ENCODE measurements around the gene HS2ST1.
"Not testable (repeated sequence)": the region's sequence is repeated elsewhere in the genome, so short reads cannot be mapped to it uniquely, and the experiment has no call there.

HS2ST1 gene

GRCh38 chr1:86914601-86914997 lies at the start of gene HS2ST1:
Gene HS2ST1, plus strand, starts transcription at chr1:86914635.
- peak within 1 kb of the TSS; percentile 100 for H3K4me3 ChIP-seq (ENCODE audit: low read depth, low read length)
- no peak for DNase-seq (ENCODE audit: low read depth)

GRCh38 chr1:86865973-86866637 lies 48.3 kb upstream of the HS2ST1 start:
- no peak for DNase-seq (ENCODE audit: low read depth)
- H3K4me3 ChIP-seq (ENCODE audit: low read depth, low read length), result no peak overlapping the region

GRCh38 chr1:86866665-86867064 lies 47.8 kb upstream of the HS2ST1 start:
- peak; percentile 42 for DNase-seq (ENCODE audit: low read depth)
- no peak overlapping the region for H3K4me3 ChIP-seq (ENCODE audit: low read depth, low read length)

GRCh38 chr1:86867278-86867677 lies 47.2 kb upstream of the HS2ST1 start:
- DNase-seq (ENCODE audit: low read depth); H3K4me3 ChIP-seq (ENCODE audit: low read depth, low read length): not testable (repeated sequence)

DNA sequence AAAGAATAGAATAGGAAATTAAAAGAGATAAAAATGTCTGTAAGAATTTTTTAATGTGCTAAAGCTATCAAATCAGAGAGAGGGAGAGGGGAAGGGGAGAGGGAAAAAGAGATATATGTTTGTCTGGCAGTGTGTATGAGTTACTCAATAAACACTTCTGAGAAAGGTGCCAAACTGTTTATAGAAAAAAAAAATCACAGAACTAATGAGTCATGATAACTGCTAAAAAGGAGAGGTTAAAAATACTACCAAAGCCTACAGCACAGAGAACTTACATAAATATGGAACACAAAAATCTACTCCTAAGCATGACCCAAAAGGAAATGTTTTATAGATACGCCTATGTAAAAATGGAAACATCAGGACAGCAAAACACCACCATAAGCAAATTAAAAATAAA lies 46.0 kb upstream of the HS2ST1 start:
- H3K4me3 ChIP-seq (ENCODE audit: low read depth, low read length), result no peak overlapping the region
- no peak for DNase-seq (ENCODE audit: low read depth)

DNA sequence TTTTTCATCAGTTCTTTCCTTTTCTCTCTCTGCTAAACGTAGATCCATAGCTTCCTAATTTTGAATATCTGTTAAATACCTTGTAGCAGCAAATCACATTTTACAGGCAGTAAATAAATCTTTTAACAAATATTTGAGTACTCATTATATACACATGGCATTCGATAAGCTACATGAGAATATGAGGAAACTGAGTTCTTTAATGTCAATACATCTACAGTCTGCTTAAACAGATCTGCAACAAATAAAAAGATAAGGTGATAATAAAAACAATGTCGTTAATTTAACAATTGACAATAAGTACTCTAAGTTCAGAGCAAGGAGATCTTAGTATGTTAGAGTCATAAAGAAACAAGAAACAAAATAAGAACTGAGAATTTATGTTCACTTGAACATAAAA lies 43.4 kb upstream of the HS2ST1 start:
- DNase-seq (ENCODE audit: low read depth), result no peak
- no peak overlapping the region for H3K4me3 ChIP-seq (ENCODE audit: low read depth, low read length)

GRCh38 chr1:86872086-86872485 lies 42.3 kb upstream of the HS2ST1 start:
- DNase-seq (ENCODE audit: low read depth), result no peak
- H3K4me3 ChIP-seq (ENCODE audit: low read depth, low read length), result no peak overlapping the region

DNA sequence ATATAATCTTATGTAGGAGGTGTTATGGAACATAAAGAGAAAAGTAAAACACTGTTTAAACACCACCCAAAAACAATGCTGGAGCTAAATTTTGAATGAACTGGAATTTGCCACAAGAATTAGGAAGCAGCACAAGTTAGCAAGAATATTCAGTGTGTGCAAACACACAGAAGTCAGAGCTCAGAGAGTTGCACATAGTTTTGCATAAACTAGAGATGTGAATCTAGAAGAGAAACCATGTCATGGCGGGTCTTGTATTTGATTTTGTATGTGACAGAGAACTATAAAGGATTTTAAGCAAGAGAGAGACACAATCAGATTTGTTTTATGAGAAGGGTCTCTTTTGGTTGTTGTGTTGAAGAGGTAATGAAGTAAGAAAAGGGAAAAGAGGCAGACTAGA lies 38.7 kb upstream of the HS2ST1 start:
- no peak for DNase-seq (ENCODE audit: low read depth)
- no peak overlapping the region for H3K4me3 ChIP-seq (ENCODE audit: low read depth, low read length)

DNA sequence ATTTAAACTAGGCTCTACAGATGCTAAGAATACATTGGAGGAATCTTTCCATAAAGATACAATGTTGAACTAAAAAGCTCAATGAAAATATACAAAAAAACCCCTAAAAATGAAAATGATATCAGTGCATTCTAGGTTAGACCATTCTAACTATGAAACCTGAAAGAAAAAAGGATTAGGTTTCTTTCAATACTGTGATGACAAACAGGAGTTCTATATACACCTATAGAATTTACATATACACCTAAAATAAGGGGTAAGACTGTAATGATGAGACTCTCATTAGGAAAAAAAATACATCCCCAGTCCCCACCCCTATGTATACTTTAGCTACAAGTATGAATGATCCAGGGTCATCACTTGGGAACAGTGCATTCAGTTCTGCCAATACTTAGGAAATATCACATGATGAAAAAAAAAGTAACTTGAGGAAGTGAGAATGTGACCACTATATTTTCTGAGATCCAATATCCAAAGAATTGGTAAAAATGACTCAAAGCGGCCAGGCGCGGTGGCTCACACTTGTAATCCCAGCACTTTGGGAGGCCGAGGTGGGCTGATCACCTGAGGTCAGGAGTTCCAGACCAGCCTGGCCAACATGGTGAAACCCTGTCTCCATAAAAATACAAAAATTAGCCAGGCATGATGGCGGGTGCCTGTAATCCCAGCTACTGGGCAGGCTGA lies 26.8 kb upstream of the HS2ST1 start:
- no peak overlapping the region for H3K4me3 ChIP-seq (ENCODE audit: low read depth, low read length)
- DNase-seq (ENCODE audit: low read depth), result no peak

GRCh38 chr1:86888327-86888726 lies 26.1 kb upstream of the HS2ST1 start:
- no peak overlapping the region for H3K4me3 ChIP-seq (ENCODE audit: low read depth, low read length)
- no peak for DNase-seq (ENCODE audit: low read depth)

DNA sequence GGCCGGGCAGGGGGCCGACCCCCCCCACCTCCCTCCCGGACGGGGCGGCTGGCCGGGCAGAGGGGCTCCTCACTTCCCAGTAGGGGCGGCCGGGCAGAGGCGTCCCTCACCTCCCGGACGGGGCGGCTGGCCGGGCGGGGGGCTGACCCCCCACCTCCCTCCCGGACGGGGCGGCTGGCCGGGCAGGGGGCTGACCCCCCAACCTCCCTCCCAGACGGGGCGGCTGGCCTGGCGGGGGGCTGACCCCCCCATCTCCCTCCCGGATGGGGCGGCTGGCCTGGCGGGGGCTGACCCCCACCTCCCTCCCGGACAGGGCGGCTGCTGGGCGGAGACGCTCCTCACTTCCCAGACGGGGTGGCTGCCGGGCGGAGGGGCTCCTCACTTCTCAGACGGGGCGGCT lies 15.0 kb upstream of the HS2ST1 start:
- not testable (repeated sequence) for H3K4me3 ChIP-seq (ENCODE audit: low read depth, low read length); DNase-seq (ENCODE audit: low read depth)

- H3K4me3 ChIP-seq (ENCODE audit: low read depth, low read length), result no peak overlapping the region
- DNase-seq (ENCODE audit: low read depth), result no peak
Observed at GRCh38 chr1:86905875-86906274, 8.6 kb upstream of the HS2ST1 start.

DNA sequence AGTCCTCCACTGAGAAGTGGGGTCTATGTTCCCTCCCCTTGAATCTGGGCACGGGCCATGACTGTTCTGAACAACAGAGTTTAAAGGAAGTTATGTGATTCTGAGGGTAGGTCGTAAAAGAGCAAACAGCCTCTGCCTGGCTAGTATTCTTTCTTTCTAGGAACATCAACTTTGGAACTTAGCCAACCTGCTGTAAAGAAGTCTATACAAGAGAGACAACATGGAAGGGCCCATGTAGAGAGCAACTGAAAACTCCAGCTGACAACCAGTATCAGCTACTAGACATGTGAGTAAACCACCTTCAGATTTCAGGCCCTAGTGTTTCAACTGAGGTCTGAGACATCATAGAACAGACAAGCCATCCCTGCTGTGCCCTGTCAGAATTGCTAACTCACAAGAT lies 8.0 kb upstream of the HS2ST1 start:
- no peak overlapping the region for H3K4me3 ChIP-seq (ENCODE audit: low read depth, low read length)
- peak; percentile 25 for DNase-seq (ENCODE audit: low read depth)

DNA sequence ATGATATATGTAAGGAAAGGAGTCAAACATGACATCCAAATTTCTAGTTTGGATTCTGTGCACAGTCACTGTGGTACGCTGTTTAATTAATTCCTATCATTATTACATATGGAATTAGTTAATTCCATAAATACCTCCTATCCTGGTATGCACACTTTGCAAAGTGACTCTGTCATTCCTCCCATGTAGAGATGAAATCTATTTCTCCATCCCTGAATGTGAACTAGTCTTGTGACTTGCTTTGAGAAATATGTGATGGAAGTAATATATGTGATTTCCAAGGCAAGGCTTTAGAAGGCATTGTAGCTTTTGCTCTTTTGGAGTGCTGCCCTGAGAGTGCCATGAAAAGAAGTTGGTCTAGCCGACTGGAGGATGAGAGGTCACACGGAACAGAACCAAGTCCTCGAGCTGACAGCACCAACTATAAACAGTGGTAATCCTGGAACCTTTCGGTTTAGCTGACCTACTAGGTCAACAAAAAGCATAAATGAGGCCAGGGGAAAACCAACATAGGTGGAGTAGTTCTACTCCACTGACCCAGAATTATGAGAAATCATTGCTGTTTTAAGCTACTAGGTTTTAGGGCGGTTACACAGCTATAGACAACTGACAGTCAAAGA lies 2.0 kb upstream of the HS2ST1 start:
- no peak for DNase-seq (ENCODE audit: low read depth)
- peak overlapping the region; percentile 100 for H3K4me3 ChIP-seq (ENCODE audit: low read depth, low read length)

GRCh38 chr1:86913399-86913895 lies 988 bp upstream of the HS2ST1 start:
- H3K4me3 ChIP-seq (ENCODE audit: low read depth, low read length), result peak overlapping the region; percentile 100
- DNase-seq (ENCODE audit: low read depth), result no peak

DNA sequence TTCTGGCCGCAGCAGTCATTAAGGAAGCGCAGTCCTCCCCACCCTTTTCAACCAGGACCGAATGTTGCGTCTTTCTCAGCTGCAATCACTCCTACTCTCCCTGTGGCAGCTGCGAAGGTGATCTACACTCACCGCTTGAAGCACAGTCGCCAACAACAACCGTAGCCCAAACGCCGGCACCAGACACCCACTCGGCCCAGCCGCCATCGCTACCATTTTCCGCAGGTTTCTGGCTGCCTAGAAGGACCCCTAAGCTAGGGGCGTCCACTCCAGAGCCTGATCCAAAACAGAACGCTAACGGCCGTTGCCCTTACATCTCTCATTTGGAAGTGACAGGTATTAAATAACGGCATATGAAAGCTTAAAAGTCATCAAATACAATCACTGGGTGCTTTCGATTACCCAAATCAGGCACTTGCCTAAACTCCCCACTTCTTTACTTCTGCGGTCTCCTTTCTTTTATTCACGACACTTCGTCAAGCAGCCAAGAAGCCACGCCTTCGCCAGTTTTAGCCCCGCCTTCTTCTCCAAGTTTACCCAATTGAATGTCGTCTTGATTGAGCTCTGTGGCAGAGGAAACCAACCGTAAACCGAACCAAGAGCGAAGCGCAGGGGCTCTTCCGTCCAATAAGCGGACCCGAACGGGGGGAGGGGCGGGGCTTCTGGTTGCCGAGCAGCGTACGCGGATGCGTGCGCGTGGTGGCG lies 387 bp upstream of the HS2ST1 start, which contains the start of gene SELENOF:
Gene SELENOF (minus strand): TSS at position 231 of the 705 bp plus-strand sequence. CDS start 15 bp downstream, at position 216.
- DNase-seq (ENCODE audit: low read depth), result peak; percentile 100

GRCh38 chr1:86914998-86915736 lies 732 bp downstream of the HS2ST1 start:
- DNase-seq (ENCODE audit: low read depth), result peak; percentile 20
- peak overlapping the region; percentile 96 for H3K4me3 ChIP-seq (ENCODE audit: low read depth, low read length)

More for the DNA sequence above, 387 bp upstream of the HS2ST1 start, which contains the start of gene SELENOF:
- H3K4me3 ChIP-seq (ENCODE audit: low read depth, low read length), result peak within 1 kb of the TSS; percentile 100

GRCh38 chr1:86915737-86916235 lies 1.4 kb downstream of the HS2ST1 start:
- H3K4me3 ChIP-seq (ENCODE audit: low read depth, low read length), result peak overlapping the region; percentile 96
- DNase-seq (ENCODE audit: low read depth), result no peak

- H3K4me3 ChIP-seq (ENCODE audit: low read depth, low read length), result peak overlapping the region; percentile 96
- DNase-seq (ENCODE audit: low read depth), result no peak
Observed at GRCh38 chr1:86916752-86917151, 2.3 kb downstream of the HS2ST1 start.

Measured in skeletal muscle cell (primary cell).